NCI-H524 treated with DMSO at 0.1 percent for 48 hours (cell line): ENCODE results near the gene NEURL1B.

Experiments used
- DNase-seq: peaks from one replicate; lab custom pipeline; 2025; lab: John Stamatoyannopoulos, UW

The NEURL1B gene

GRCh38 chr5:172715931-172716682 is 75.0 kb downstream of the NEURL1B start:
- DNase-seq: no peak

- no peak for DNase-seq
Measured at GRCh38 chr5:172716796-172717313, 75.8 kb downstream of the NEURL1B start.

- DNase-seq: no peak
Measured at GRCh38 chr5:172717481-172718195, 76.6 kb downstream of the NEURL1B start.

- no peak for DNase-seq
Measured at GRCh38 chr5:172718527-172719114, 77.6 kb downstream of the NEURL1B start.

- DNase-seq: no peak
Measured at GRCh38 chr5:172719211-172719610, 78.1 kb downstream of the NEURL1B start.

- DNase-seq: no peak
Measured at GRCh38 chr5:172720655-172721054, 79.6 kb downstream of the NEURL1B start.

GRCh38 chr5:172721455-172722326 is 80.6 kb downstream of the NEURL1B start:
- DNase-seq: no peak

GRCh38 chr5:172722327-172722815 is 81.3 kb downstream of the NEURL1B start:
- no peak for DNase-seq

GRCh38 chr5:172723508-172723907 is 82.4 kb downstream of the NEURL1B start:
- no peak for DNase-seq

- DNase-seq: no peak
Measured at GRCh38 chr5:172724242-172725183, 83.5 kb downstream of the NEURL1B start.

GRCh38 chr5:172725273-172725672 is 84.2 kb downstream of the NEURL1B start:
- no peak for DNase-seq

GRCh38 chr5:172725785-172726184 is 84.7 kb downstream of the NEURL1B start:
- no peak for DNase-seq

GRCh38 chr5:172726966-172727365 is 85.9 kb downstream of the NEURL1B start:
- DNase-seq: no peak

- no peak for DNase-seq
Measured at GRCh38 chr5:172727551-172727950, 86.5 kb downstream of the NEURL1B start.

GRCh38 chr5:172728481-172729241 is 87.6 kb downstream of the NEURL1B start:
- DNase-seq: no peak

- DNase-seq: no peak
Measured at GRCh38 chr5:172729588-172729987, 88.5 kb downstream of the NEURL1B start.

- DNase-seq: no peak
Measured at GRCh38 chr5:172730222-172730621, 89.2 kb downstream of the NEURL1B start.

- no peak for DNase-seq
Measured at GRCh38 chr5:172730981-172731679, 90.1 kb downstream of the NEURL1B start.

GRCh38 chr5:172731680-172732074 is 90.6 kb downstream of the NEURL1B start:
- DNase-seq: no peak
